HCT116 (cell line): ENCODE data around the gene EMILIN2. TPM values are rescaled to one million over a fixed set of nuclear protein-coding genes. Genes with fewer than 3 reads are reported as not detected.

Experiments
- ATAC-seq: fragments of 200-7000 bp; cut with Tn5 transposase; 2 replicates; pipeline ENCODE4 v1.9.1; 2020; ENCODE audit warnings: mild to moderate bottlenecking, moderate library complexity
- BruUV-seq: library from RNA; stranded (reverse); fragments of 400-500 nt; replicated peaks from 2 replicates; lab custom pipeline; 2021; lab: Mats Ljungman, UMichigan
- CTCF ChIA-PET: fragments of 300-600 bp; sonication (Branson Sonifier 250); formaldehyde crosslinking; loops from one replicate; lab custom pipeline; 2021; ENCODE audit warnings: antibody characterized with exemption; lab: Charles Lee
- POLR2A ChIA-PET: fragments of 300-600, 350-600 bp; sonication (Branson Sonifier 250); formaldehyde crosslinking; loops from one replicate; lab custom pipeline; 2021; ENCODE audit warnings: antibody characterized with exemption; lab: Charles Lee
- RAD21 ChIA-PET, 2 experiments: fragments of 300-600 bp; sonication (Branson Sonifier 250); formaldehyde crosslinking; loops; one replicate each; lab custom pipeline; 2023; ENCODE audit warnings: low total read pairs in 2 of 2; ENCODE audit not compliant: uncharacterized antibody in 2 of 2, unreplicated experiment in 2 of 2, low non-redundant PET in 1 of 2; lab: Charles Lee
- DNase-seq: peaks from one replicate; pipeline ENCODE4 v3.0.0-alpha.2; 2010; ENCODE audit warnings: low read depth, low spot score
- H2AFZ ChIP-seq: fragments of 200-600 bp; shearing (Covaris generic), sonication (generic); 2 replicates; pipeline ENCODE4 v1.6.1; 2017; ENCODE audit warnings: low read depth, mixed run types, mixed read lengths, antibody characterized with exemption, low read length; ENCODE audit not compliant: poor library complexity, severe bottlenecking
- H3K27ac ChIP-seq: 2 replicates; pipeline ENCODE4 v1.5.1; 2012; ENCODE audit warnings: low read depth, low read length
- H3K27me3 ChIP-seq: fragments of 200-600 bp; sonication (generic); 2 replicates; pipeline ENCODE4 v1.6.1; 2016; ENCODE audit warnings: mixed run types, low read length, mixed read lengths; ENCODE audit not compliant: insufficient read depth
- H3K36me3 ChIP-seq, 2 experiments: fragments of 200-500 bp in 1 of 2; fragments of 200-600 bp in 1 of 2; sonication (Bioruptor generic) in 1 of 2; sonication (generic) in 1 of 2; 2 replicates each; pipeline versions ENCODE4 v1.5.1 to v1.6.1; 2014 to 2016; ENCODE audit warnings: low read length in 2 of 2, inconsistent platforms in 1 of 2, mixed read lengths in 1 of 2, mixed run types in 1 of 2; ENCODE audit not compliant: insufficient read depth in 2 of 2, control insufficient read depth in 1 of 2
- H3K4me1 ChIP-seq, 2 experiments: fragments of 200-600 bp in 1 of 2; sonication (generic) in 1 of 2; 2 replicates each; pipeline versions ENCODE4 v1.5.1 to v1.6.1; 2012 to 2017; ENCODE audit warnings: low read length in 2 of 2, inconsistent platforms in 1 of 2, mild to moderate bottlenecking in 1 of 2, mixed read lengths in 1 of 2, mixed run types in 1 of 2, moderate library complexity in 1 of 2; ENCODE audit not compliant: insufficient read depth in 2 of 2, control insufficient read depth in 1 of 2
- H3K4me2 ChIP-seq: fragments of 200-600 bp; sonication (generic); 2 replicates; pipeline ENCODE4 v1.6.1; 2017; ENCODE audit warnings: mixed run types, low read length, mixed read lengths
- H3K4me3 ChIP-seq, 2 experiments: fragments of 200-600 bp in 1 of 2; sonication (generic) in 1 of 2; replicated peaks in 1 of 2; 2 replicates each; pipeline ENCODE4 v1.5.1; 2011 to 2016; ENCODE audit warnings: low read length in 2 of 2, control low read depth in 1 of 2, low read depth in 1 of 2, mild to moderate bottlenecking in 1 of 2, mixed read lengths in 1 of 2, mixed run types in 1 of 2
- H3K79me2 ChIP-seq: fragments of 200-600 bp; sonication (generic); 2 replicates; pipeline ENCODE4 v1.6.1; 2017; ENCODE audit warnings: mild to moderate bottlenecking, mixed run types, low read length, moderate library complexity, mixed read lengths; ENCODE audit not compliant: insufficient read depth
- H3K9ac ChIP-seq: fragments of 200-600 bp; sonication (generic); 2 replicates; pipeline ENCODE4 v1.6.1; 2016; ENCODE audit warnings: low read length, mixed read lengths
- H3K9me2 ChIP-seq: fragments of 200-600 bp; sonication (generic), shearing (Covaris generic); 2 replicates; pipeline ENCODE4 v1.6.1; 2017; ENCODE audit warnings: mixed run types, mild to moderate bottlenecking, moderate library complexity; ENCODE audit not compliant: insufficient read depth
- H3K9me3 ChIP-seq, 2 experiments: fragments of 200-500 bp in 1 of 2; fragments of 200-600 bp in 1 of 2; sonication (Bioruptor generic) in 1 of 2; sonication (generic) in 1 of 2; 2 replicates each; pipeline ENCODE4 v1.6.1; 2014 to 2017; ENCODE audit warnings: low read length in 2 of 2, mixed read lengths in 2 of 2, inconsistent platforms in 1 of 2, low read depth in 1 of 2, mild to moderate bottlenecking in 1 of 2, mixed run types in 1 of 2, moderate library complexity in 1 of 2; ENCODE audit not compliant: control insufficient read depth in 1 of 2, insufficient read depth in 1 of 2
- H4K20me1 ChIP-seq: fragments of 200-600 bp; sonication (generic), shearing (Covaris generic); 2 replicates; pipeline ENCODE4 v1.6.1; 2017; ENCODE audit warnings: mixed run types, mild to moderate bottlenecking, moderate library complexity; ENCODE audit not compliant: insufficient read depth
- CBX3 ChIP-seq: IDR thresholded peaks from 2 replicates; pipeline ENCODE4 v1.6.1; 2012; ENCODE audit warnings: low read depth
- CTCF ChIP-seq, 3 experiments: fragments of 200-600 bp in 1 of 3; sonication (generic) in 1 of 3; IDR thresholded peaks in 2 of 3; conservative IDR thresholded peaks in 1 of 3; 2 replicates each; pipeline ENCODE4 v1.5.1; 2012 to 2017; ENCODE audit warnings: low read depth in 2 of 3, low read length in 2 of 3, antibody characterized with exemption in 1 of 3, borderline replicate concordance in 1 of 3, control low read depth in 1 of 3, mild to moderate bottlenecking in 1 of 3, mixed read lengths in 1 of 3, mixed run types in 1 of 3, moderate library complexity in 1 of 3; ENCODE audit not compliant: insufficient read depth in 1 of 3
- EGR1 ChIP-seq: IDR thresholded peaks from 2 replicates; pipeline ENCODE4 v1.6.1; 2012; ENCODE audit warnings: low read depth
- ELF1 ChIP-seq: IDR thresholded peaks from 2 replicates; pipeline ENCODE4 v1.6.1; 2012; ENCODE audit warnings: low read depth, borderline replicate concordance
- EZH2 ChIP-seq: fragments of 200-600 bp; sonication (generic); IDR thresholded peaks from 2 replicates; pipeline ENCODE4 v1.6.1; 2017; ENCODE audit warnings: antibody characterized with exemption, mixed run types
- EZH2phosphoT487 ChIP-seq: fragments of 200-600 bp; IDR thresholded peaks from 2 replicates; pipeline ENCODE4 v1.6.1; 2018; ENCODE audit warnings: antibody characterized with exemption, borderline replicate concordance
- POLR2A ChIP-seq: IDR thresholded peaks from 2 replicates; pipeline ENCODE4 v1.7.0; 2011; ENCODE audit warnings: borderline replicate concordance; ENCODE audit not compliant: insufficient read depth, insufficient read length; ENCODE audit errors: extremely low read depth
- RAD21 ChIP-seq: IDR thresholded peaks from 2 replicates; pipeline ENCODE4 v1.6.1; 2012; ENCODE audit warnings: low read depth, mild to moderate bottlenecking
- SIN3A ChIP-seq: IDR thresholded peaks from 2 replicates; pipeline ENCODE4 v1.6.1; 2012; ENCODE audit warnings: low read depth
- SP1 ChIP-seq: IDR thresholded peaks from 2 replicates; pipeline ENCODE4 v1.6.1; 2012; ENCODE audit warnings: low read depth
- TCF7L2 ChIP-seq: IDR thresholded peaks from 2 replicates; pipeline ENCODE4 v1.7.0; 2011; ENCODE audit warnings: borderline replicate concordance, inconsistent platforms; ENCODE audit not compliant: insufficient read depth, insufficient read length; ENCODE audit errors: extremely low read depth
- YY1 ChIP-seq: IDR thresholded peaks from 2 replicates; pipeline ENCODE4 v1.6.1; 2011; ENCODE audit warnings: low read length, low read depth, moderate library complexity, mild to moderate bottlenecking; ENCODE audit not compliant: insufficient replicate concordance; ENCODE audit errors: extremely low read depth
- ZBTB33 ChIP-seq: IDR thresholded peaks from 2 replicates; pipeline ENCODE4 v1.6.1; 2011; ENCODE audit warnings: mild to moderate bottlenecking, low read length, moderate library complexity; ENCODE audit not compliant: insufficient replicate concordance; ENCODE audit errors: extremely low read depth
- ZNF274 ChIP-seq: fragments of 200-500 bp; sonication (Bioruptor generic); IDR thresholded peaks from 2 replicates; pipeline ENCODE4 v1.6.1; 2014; ENCODE audit warnings: mild to moderate bottlenecking, low read depth, low read length, inconsistent platforms
- intact Hi-C: fragments of 100-400 bp; cut with micrococcal nuclease; formaldehyde crosslinking; loops from 2 replicates; pipeline ENCODE4 v1.10.0; 2022
- total RNA-seq: library from RNA; stranded (reverse); gene quantifications from one replicate; pipeline ENCODE4 v1.2.1, GENCODE V29; 2021; ENCODE audit not compliant: unreplicated experiment

Gene EMILIN2
- total RNA-seq, 1 experiment from 2014 or later = 23.4 TPM

GRCh38 chr18:2920546-2921343, 73.9 kb downstream of the EMILIN2 start:
- Histone ChIP-seq H3K4me1 (no peaks in the 10 kb centered on the region), H3K79me2 (no peaks in the 10 kb centered on the region), H3K9me3 (no peaks in the 10 kb centered on the region), H3K36me3 (peaks cover 2 to 12% of the 10 kb centered on the region in 2 experiments; a peak in 3 of 4 replicates), H3K9me2 (no peaks in the 10 kb centered on the region), H3K27me3 (no peaks in the 10 kb centered on the region), H3K27ac (no peak overlapping the region), H3K9ac (no peak overlapping the region), H4K20me1 (no peaks in the 10 kb centered on the region), H3K4me2 (no peak overlapping the region), H2AFZ (no peak overlapping the region), H3K4me3 (no peak overlapping the region)
- TF ChIP-seq CTCF (IDR thresholded peaks at IDR 0.05 in 2 of 3, conservative IDR thresholded peaks at IDR 0.05 in 1 of 3; ENCODE audit: borderline replicate concordance in 1 of 3, insufficient read depth in 1 of 3, low read depth in 2 of 3, low read length in 2 of 3) = no peak
- TF ChIP-seq ZBTB33 = no peak
- no peak for TF ChIP-seq EGR1
- TF ChIP-seq SP1 = no peak
- no peak for TF ChIP-seq ELF1
- TF ChIP-seq EZH2phosphoT487 = no peak
- TF ChIP-seq TCF7L2 = no peak
- no peak for TF ChIP-seq POLR2A
- no peak for TF ChIP-seq CBX3
- no peak for TF ChIP-seq ZNF274
- TF ChIP-seq SIN3A = no peak
- no peak for TF ChIP-seq EZH2
- no peak for TF ChIP-seq RAD21
- TF ChIP-seq YY1 = no peak
- ChIA-PET RAD21 (no interaction called here), POLR2A (no interaction called here), CTCF (interaction anchor here (1.4 kb wide), 1 partner anchor 325 kb away, joined by 3 read pairs; no protein-coding TSS in a partner anchor)
- DNase-seq (no peak), ATAC-seq (no peak)
- no TSS peak for BruUV-seq
- intact Hi-C loops = no loop called here
